Upper lobe of right lung (tissue), 1 donor: ENCODE measurements around the gene NDST1. TPM values are rescaled to one million over a fixed set of nuclear protein-coding genes. Genes with fewer than 3 reads are reported as not detected.

Experiments
- ATAC-seq: fragments of 200-7000 bp; cut with Tn5 transposase; one replicate; pipeline ENCODE4 v1.9.1; 2020; ENCODE audit warnings: mild to moderate bottlenecking, moderate library complexity
- DNase-seq: peaks from one replicate; pipeline ENCODE4 v3.0.0-alpha.2; 2020
- H3K27ac ChIP-seq: fragments of 200-600 bp; one replicate; pipeline ENCODE4 v1.8.0; 2022
- H3K27me3 ChIP-seq: fragments of 200-600 bp; one replicate; pipeline ENCODE4 v1.8.0; 2022; ENCODE audit warnings: mild to moderate bottlenecking
- H3K36me3 ChIP-seq: fragments of 200-600 bp; one replicate; pipeline ENCODE4 v1.8.0; 2022
- H3K4me1 ChIP-seq: fragments of 200-600 bp; one replicate; pipeline ENCODE4 v1.8.0; 2022
- H3K4me3 ChIP-seq: fragments of 200-600 bp; one replicate; pipeline ENCODE4 v1.8.0; 2022; ENCODE audit warnings: mild to moderate bottlenecking
- H3K9me3 ChIP-seq: fragments of 200-600 bp; one replicate; pipeline ENCODE4 v1.8.0; 2022
- CTCF ChIP-seq: fragments of 200-600 bp; IDR thresholded peaks from one replicate; pipeline ENCODE4 v1.8.0; 2022; ENCODE audit warnings: antibody characterized with exemption
- intact Hi-C: fragments of 100-400 bp; cut with DNase I; formaldehyde crosslinking; loops from one replicate; pipeline ENCODE4 v1.11.0; 2022
- total RNA-seq: library from RNA; stranded (reverse); fragmentation: NEBNext Ultra II Directional; extraction: Animal tissue kit (Norgen Biotek cat#: 25700); gene quantifications from one replicate; pipeline ENCODE4 v1.2.1, GENCODE V29; 2021
- donor health status: DM: no; HTN: yes; CAD: no; lungs with severe emphysema.

NDST1 gene
- total RNA-seq, 1 donor from 2014 or later: 143 TPM

DNA sequence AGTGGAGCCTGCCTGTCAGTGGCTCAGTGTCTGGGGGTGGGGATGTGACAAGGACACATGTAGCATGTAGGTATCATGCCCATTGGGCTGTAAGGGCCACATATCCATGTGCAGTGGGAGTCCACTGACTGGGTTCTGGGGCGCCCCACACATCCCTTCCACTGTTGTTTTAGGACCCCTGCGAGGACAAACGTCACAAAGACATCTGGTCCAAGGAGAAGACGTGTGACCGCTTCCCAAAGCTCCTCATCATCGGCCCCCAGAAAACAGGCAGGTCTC is 33.4 kb downstream of the NDST1 start:
- H3K36me3 ChIP-seq: peaks cover 70% of the 10 kb centered on the region
- intact Hi-C loops: loop anchor here (5.0 kb wide), 1 partner anchor 84 kb away; no protein-coding TSS in a partner anchor
- no peaks in the 10 kb centered on the region for H3K9me3 ChIP-seq
- H3K4me1 ChIP-seq: peaks cover 36% of the 10 kb centered on the region
- ATAC-seq: no peak
- no peak overlapping the region for H3K4me3 ChIP-seq
- DNase-seq: no peak
- H3K27me3 ChIP-seq: no peaks in the 10 kb centered on the region
- peak overlapping the region; percentile 56 for H3K27ac ChIP-seq
- TF ChIP-seq CTCF: no peak

DNA sequence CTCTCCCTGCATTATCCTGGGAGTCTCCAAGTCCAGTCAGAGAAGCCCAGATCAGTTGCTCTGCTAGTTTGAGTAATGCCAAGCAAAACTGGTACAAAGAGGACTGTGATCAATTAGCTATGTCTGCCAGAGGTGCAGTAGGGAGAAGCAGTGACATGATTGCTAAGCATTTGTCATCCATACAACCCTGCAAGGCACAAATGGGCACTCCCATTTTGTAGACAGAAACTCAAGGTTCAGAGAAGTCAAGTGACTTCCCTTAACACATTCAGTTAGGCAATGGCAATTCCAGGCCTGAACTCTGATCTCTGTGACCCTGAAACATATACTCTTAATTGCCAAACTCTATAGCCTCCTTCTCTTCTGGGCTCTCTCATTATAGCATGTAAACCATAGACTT is 34.0 kb downstream of the NDST1 start:
- no peak overlapping the region for H3K4me3 ChIP-seq
- ATAC-seq (peak; percentile 31), DNase-seq (no peak)
- no peak for TF ChIP-seq CTCF
- H3K27ac ChIP-seq: peak overlapping the region; percentile 56
- H3K27me3 ChIP-seq: no peaks in the 10 kb centered on the region
- H3K9me3 ChIP-seq: no peaks in the 10 kb centered on the region
- peaks cover 70% of the 10 kb centered on the region for H3K36me3 ChIP-seq
- intact Hi-C loops: loop anchor here (5.0 kb wide), 1 partner anchor 85 kb away; no protein-coding TSS in a partner anchor
- peaks cover 36% of the 10 kb centered on the region for H3K4me1 ChIP-seq

GRCh38 chr5:150542933-150543445 is 35.1 kb downstream of the NDST1 start:
- intact Hi-C loops: loop anchor here (5.0 kb wide), 1 partner anchor 86 kb away; no protein-coding TSS in a partner anchor
- DNase-seq (no peak), ATAC-seq (peak; percentile 43)
- Histone ChIP-seq H3K4me3 (no peak overlapping the region), H3K9me3 (no peaks in the 10 kb centered on the region), H3K27me3 (no peaks in the 10 kb centered on the region), H3K27ac (peak overlapping the region; percentile 48), H3K36me3 (peaks cover 71% of the 10 kb centered on the region), H3K4me1 (peaks cover 36% of the 10 kb centered on the region)
- TF ChIP-seq CTCF: no peak

DNA sequence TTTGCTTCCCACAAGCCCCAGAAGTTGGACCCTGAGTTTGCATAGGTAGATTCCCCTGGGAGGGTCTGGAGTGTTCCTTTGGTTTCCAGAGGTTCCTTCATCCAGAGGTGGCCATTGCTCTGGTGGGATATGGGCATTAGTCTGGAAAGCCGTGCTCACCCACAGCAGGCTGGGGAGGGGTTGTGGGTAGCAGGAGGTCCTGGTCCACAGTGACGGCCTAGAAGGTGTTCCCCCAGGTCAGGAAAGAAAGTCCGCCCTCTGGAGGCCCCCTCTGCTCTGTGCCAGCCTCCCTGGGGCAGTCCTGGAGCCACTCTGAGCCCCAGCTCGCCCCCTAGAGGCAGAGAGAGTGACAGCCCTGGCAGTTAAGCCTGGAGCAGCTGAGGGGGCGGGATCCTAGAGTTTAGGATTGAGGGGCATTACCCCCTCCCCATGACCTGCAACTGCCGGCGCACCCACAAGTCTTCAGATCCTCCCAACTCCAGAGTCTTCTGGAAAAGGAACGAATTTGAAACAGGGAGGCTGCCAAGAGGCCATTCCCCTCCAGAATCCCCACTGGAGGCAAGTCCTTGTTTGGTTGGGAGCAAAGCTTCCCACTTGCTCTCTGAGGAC is 36.8 kb downstream of the NDST1 start:
- DNase-seq (peak; percentile 89), ATAC-seq (peak; percentile 87)
- H3K4me3 ChIP-seq: no peak overlapping the region
- H3K4me1 ChIP-seq: peaks cover 36% of the 10 kb centered on the region
- peak; percentile 88 for TF ChIP-seq CTCF
- H3K9me3 ChIP-seq: no peaks in the 10 kb centered on the region
- H3K36me3 ChIP-seq: peaks cover 71% of the 10 kb centered on the region
- no peak overlapping the region for H3K27ac ChIP-seq
- intact Hi-C loops: loop anchor here (5.0 kb wide), 1 partner anchor 87 kb away; no protein-coding TSS in a partner anchor
- H3K27me3 ChIP-seq: no peaks in the 10 kb centered on the region

DNA sequence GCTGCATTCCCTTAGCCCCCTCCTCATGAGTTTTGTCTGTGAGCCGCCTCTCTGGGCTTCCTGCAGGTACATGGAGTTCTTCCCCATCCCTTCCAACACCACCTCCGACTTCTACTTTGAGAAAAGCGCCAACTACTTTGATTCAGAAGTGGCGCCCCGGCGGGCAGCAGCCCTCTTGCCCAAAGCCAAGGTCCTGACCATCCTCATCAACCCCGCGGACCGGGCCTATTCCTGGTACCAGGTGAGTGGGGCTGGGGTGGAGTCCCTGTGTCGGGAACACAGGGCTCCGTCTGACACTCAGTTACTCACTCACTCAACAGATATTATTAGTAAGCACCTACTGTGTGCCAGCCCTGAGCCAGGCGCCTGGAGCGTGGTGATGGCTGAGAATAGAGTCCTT is 37.3 kb downstream of the NDST1 start:
- Histone ChIP-seq H3K4me3 (no peak overlapping the region), H3K27ac (no peak overlapping the region), H3K36me3 (peaks cover 71% of the 10 kb centered on the region), H3K27me3 (no peaks in the 10 kb centered on the region), H3K9me3 (no peaks in the 10 kb centered on the region), H3K4me1 (peaks cover 36% of the 10 kb centered on the region)
- no peak for TF ChIP-seq CTCF
- DNase-seq: no peak
- no peak for ATAC-seq
- intact Hi-C loops: no loop called here
